Fibroblast of mammary gland (primary cell): ENCODE measurements around the gene YKT6.
A peak's percentile ranks its signal among the peaks of the same experiment; 100 is the strongest.

Source experiments
- DNase-seq: peaks from one replicate; pipeline ENCODE4 v3.0.0-alpha.2; 2010; ENCODE audit warnings: low read depth
- H3K4me3 ChIP-seq: 2 replicates; pipeline ENCODE4 v1.5.1; 2011; ENCODE audit warnings: low read depth, mild to moderate bottlenecking, low read length, moderate library complexity; ENCODE audit not compliant: control insufficient read depth
- TF ChIP-seq, protein P1 (sequence below): conservative IDR thresholded peaks from 2 replicates; pipeline ENCODE4 v1.5.1; 2011; ENCODE audit warnings: low read depth, low read length, inconsistent platforms; ENCODE audit not compliant: control insufficient read depth, insufficient read depth

Gene YKT6

DNA sequence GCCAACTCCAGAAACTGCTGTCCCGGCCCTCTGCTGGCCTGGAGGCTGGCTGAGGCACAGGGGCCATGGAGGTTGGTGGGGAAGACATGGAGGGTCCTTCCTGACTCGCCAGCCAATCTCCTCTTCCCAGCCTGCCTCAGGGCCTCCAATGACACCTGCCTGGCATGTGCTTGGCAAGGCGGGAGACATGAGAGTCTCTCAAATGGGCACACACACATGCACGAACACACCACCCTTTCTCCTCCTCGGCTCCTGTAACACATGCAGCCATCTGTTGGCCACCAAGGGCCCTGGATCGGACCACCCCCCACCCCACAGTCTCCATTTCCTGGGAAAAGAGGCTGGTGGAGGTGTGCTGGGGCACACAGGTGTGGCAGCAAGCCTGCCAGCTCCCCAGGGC, 56.4 kb downstream of the YKT6 start:
- DNase-seq: no peak
- TF ChIP-seq, protein P1, sequence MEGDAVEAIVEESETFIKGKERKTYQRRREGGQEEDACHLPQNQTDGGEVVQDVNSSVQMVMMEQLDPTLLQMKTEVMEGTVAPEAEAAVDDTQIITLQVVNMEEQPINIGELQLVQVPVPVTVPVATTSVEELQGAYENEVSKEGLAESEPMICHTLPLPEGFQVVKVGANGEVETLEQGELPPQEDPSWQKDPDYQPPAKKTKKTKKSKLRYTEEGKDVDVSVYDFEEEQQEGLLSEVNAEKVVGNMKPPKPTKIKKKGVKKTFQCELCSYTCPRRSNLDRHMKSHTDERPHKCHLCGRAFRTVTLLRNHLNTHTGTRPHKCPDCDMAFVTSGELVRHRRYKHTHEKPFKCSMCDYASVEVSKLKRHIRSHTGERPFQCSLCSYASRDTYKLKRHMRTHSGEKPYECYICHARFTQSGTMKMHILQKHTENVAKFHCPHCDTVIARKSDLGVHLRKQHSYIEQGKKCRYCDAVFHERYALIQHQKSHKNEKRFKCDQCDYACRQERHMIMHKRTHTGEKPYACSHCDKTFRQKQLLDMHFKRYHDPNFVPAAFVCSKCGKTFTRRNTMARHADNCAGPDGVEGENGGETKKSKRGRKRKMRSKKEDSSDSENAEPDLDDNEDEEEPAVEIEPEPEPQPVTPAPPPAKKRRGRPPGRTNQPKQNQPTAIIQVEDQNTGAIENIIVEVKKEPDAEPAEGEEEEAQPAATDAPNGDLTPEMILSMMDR: no peak
- H3K4me3 ChIP-seq: no peak overlapping the region

DNA sequence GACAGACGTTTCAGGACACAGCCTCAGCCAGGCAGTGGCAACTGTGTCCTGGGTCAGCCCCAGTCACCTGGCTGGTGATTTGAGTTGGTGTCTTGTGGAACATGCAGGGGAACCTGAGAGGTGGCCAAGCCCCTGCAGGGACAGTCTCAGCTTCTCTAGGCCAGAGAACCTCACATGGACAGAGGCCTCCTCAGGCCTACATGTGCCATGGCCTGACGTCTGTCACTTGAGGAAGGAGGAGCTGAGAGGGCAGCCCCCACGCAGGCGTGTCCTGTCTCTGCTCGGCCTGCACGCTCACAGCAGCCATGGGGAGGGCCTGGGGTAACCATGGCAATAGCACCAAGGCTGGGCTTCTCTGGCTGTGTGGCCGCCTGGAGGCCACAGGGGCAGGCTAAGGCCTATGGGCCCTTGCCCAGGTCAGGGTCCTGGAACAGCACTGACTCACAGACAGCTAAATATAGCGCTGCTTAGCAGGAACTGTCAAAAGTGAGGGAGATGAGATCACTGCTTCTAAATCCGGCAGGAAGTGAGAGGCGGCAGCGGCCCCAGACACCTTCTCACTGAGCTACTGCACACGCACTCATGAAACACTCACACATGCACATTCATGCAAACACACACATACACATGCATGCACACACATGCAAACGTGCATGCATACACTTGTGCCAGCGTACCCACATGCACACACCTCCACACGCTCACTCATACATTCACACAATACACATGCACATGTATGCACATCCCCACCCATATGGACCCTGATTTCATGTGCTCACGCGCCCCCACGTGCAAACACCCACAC, 57.0 kb downstream of the YKT6 start:
- no peak overlapping the region for H3K4me3 ChIP-seq
- peak; percentile 93 for DNase-seq
- TF ChIP-seq, protein P1: peak; percentile 4

DNA sequence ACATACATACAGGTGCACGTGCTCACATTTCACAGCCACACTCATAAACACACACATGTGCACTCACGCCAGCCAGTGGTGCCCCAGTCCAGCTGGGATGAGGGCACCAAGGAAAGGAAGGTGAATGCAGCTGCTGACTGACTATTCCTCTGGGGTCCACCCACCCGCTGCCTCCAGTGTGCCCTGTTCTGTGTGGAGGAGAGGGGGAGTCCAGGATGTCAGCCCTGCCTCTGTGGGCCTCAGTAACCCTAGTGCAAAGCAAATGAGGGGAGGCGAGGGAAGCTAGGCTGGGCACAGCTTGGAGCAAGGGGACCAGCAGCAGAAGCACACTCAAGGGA, 57.6 kb downstream of the YKT6 start:
- TF ChIP-seq, protein P1: no peak
- no peak for DNase-seq
- no peak overlapping the region for H3K4me3 ChIP-seq

DNA sequence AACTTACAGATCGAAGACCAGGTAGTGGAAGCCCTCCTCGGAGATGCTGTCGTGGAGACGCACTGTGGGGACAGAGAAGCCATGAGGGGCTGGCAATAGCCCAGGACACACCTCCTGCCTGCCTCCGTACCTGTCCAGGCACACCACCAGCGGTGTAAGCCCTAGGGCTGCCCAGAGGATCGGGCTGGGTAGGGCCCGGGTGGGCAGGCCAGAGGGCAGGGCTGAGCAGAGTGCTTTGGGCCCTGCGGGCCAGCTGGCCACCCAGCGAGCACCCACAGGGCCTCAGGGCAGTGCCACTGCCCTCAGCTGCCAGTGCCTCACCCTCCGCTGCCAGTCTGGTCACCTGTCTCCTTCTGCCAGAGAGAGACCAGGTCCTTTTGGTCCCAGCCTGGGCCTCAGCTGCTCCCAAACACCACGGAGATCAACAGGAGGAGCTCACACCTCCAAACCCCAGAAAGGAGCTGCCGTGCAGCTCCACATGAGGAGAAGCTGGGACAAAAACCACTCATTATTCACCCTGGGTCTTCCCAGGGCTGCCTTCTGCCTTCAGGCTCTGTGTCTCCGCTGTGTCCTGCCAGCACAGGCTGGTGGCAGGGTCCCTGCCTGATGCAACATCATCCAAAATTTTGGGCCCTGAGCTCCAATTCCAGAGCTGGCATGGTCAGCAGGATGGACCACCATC, 58.2 kb downstream of the YKT6 start:
- DNase-seq: no peak
- no peak overlapping the region for H3K4me3 ChIP-seq
- TF ChIP-seq, protein P1: no peak

DNA sequence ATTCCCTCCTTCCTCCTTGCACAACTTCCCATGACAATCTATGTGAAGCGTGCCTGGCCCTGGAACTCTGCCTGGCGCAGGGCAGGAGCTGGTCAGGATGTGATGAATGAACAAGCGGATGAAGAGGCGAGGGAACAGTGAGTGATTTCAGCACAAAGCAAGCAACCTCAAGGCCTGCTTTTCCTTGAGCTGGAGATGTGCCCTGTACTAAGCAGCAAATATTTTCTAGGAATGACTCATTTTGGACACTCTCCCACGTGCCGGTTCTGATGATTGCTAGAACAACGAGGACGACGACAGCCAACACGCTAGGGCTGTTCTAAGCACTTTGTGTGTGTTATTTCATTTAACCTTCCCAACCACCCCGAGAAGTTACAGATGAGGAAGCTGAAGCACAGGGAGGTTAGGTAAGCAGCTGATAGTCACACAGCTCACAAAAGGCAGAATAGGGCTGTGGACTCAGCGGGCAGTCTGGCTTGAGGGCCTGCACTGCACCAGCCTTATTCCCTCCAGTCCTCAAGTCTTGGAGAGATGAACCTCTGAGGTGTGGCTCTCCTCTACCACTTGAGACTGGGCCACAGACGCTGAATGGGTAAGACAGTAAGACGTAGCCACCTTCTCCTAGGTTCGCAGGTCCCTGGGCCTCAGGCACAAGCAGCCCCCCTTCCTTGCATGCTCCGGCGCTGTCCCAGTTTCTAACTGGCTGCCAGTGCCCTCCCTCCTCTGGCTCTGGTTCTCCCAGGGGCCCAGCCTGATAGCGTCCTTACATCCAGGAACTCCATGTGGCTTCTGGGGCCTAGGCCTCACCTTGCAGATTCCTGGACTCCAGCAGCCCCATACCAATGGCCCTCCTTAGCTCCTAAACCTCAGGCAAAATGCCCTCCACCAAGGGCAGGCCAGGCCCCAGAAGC, 59.0 kb downstream of the YKT6 start:
- H3K4me3 ChIP-seq: no peak overlapping the region
- peak; percentile 99 for DNase-seq
- TF ChIP-seq, protein P1: no peak

DNA sequence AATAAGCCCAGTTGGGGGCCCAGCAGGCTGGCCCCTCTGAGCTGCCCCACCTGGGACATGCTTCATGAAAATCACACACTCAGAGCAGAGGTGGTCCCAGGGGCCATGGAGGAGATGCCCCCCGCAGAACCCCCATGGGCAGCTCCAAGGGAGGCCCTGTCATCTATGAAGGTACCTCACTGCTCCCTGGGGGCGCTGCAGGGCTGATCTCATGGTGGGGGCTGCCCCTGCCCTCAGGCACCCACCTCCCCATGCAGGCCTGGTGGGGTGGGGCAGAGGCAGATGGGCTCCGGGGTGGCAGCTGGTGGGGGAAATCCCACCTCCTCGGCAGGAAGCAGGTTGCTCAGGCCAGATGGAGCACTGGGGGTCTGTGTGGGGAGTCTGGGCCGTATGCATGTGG, 60.5 kb downstream of the YKT6 start:
- no peak for DNase-seq
- TF ChIP-seq, protein P1: no peak
- H3K4me3 ChIP-seq: no peak overlapping the region
